Hippocampal formation (tissue), 2 donors: ENCODE data around the gene IER2.
"Not testable (repeated sequence)": the region's sequence is repeated elsewhere in the genome, so short reads cannot be mapped to it uniquely, and the experiment has no call there.

Source experiments
- DNase-seq, 2 donors: peaks; one replicate each; lab custom pipeline; 2025; lab: John Stamatoyannopoulos, UW

Gene IER2

GRCh38 chr19:13198634-13199033, 48.4 kb downstream of the IER2 start:
- no peak for DNase-seq

GRCh38 chr19:13202112-13202511, 51.9 kb downstream of the IER2 start:
- not testable (repeated sequence) for DNase-seq
